Measurements from ENCODE around the gene TPST1.
"Not testable (repeated sequence)": the region's sequence is repeated elsewhere in the genome, so short reads cannot be mapped to it uniquely, and the experiment has no call there.

Gene TPST1

DNA sequence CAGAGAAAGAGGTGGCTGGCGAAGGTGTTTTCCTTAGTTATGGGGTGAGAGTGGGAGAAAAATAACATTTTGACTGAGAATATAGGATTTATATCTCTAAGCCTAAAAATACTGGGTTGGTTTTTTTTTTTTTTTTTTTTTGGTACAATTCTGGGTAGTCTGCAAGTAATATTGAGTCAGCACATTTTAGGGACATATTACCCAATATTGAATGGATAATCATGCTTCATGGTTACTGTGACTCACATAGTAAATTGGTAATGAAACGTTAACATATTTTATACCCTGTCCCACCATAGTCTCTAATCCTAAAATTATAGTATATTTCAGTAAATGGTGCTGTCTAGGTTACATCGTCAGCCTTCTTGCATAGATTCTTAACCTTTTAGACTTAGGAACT lies 91.4 kb downstream of the TPST1 start:
- DNase-seq: no peak

- no peak for DNase-seq
Measured at GRCh38 chr7:66297579-66297978, 92.4 kb downstream of the TPST1 start.

DNA sequence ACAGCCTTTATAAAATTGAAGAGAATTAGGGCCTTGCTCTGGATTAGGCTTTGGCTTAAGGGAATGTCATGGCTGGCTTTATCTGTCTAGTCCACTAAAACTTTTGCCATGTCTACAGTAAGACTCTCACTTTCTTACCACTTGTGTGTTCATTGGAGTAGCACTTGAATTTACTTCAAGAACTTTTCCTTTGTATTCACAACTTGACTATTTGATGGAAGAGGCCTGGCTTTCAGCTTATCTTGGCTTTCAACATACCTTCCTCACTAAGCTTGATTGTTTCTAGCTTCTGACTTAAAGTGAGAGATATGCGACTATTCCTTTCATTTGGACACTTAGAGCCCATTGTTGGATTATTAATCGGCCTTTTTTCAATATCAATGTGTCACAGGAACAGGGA lies 96.1 kb downstream of the TPST1 start:
- DNase-seq: no peak

DNA sequence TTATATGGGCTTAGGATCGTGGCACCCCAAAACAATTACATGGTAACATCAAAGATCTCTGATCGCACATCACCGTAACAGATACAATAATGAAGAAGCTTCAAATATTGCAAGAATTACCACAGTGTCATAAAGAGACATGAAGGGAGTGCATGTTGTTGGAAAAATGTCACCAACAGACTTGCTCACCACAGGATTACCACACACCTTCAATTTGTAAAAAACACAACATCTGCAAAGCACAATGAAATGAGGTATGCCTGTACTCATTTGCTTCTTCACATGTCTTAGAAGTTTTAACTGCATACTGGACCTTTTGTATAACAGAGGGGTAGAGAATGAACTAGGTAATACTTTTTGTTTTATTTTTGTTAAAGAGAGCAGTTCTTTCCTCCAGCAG lies 96.6 kb downstream of the TPST1 start:
- no peak for DNase-seq

DNA sequence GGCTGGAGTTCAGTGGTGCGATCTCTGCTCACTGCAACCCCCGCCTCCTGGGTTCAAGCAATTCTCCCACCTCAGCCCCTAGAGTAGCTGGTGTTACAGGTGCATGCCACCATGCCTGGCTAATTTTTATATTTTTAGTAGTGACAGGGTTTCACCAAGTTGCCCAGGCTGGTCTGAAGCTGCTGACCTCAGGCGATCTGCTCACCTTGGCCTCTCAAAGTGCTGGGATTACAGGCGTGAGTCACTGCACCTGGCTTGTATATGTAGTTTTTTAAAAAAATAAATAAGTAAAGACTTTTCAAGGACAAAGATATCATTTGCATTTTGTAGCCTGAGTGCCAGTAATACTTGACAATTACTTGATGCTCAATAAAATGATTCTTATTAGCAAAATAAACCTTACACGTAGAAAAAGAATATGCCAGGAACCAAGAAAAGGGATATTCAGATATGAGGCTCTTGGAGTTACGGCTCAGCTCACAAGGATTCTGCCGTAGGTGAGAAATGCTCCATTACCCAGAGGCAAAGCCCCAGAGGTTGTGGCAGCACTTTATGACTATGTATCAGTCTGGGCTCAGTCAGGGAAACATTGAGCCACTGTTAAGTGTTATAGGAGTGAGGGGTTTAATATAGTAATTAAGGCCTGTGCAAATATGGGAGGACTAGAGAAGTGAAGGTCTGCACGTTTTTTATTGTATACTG lies 98.5 kb downstream of the TPST1 start:
- no peak for DNase-seq

- DNase-seq: no peak
Measured at GRCh38 chr7:66304536-66304935, 99.4 kb downstream of the TPST1 start.

GRCh38 chr7:66306243-66306642 lies 101.1 kb downstream of the TPST1 start:
- no peak for DNase-seq

DNA sequence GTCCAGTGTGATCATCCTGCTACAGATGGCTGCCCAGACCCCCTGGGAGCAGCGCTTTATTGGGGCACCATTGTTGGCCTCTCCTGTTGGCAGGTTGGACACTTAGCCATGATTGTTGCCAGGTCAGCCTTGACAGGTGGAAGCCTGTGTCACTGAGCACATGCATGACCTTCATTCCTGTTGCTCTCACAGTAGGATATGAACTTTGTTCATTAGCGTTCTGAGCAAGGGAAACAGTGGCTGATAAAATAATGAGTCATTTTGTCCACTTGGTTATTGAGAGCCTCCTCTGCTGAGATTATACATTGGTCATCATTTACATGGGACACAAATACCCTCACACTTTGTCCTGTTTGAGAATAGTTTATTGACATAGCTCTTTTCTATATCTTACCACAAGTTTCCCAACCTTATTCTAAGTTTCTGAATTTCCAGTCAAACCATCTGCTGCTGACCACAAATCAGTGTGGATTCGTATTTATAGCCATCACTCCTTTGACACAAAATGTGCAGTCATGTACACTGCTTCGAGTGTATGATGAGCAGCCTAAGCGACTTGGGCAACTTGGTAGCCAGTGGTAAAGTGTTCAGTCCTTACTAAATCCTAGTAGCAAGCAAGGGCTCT lies 102.6 kb downstream of the TPST1 start:
- DNase-seq: no peak

DNA sequence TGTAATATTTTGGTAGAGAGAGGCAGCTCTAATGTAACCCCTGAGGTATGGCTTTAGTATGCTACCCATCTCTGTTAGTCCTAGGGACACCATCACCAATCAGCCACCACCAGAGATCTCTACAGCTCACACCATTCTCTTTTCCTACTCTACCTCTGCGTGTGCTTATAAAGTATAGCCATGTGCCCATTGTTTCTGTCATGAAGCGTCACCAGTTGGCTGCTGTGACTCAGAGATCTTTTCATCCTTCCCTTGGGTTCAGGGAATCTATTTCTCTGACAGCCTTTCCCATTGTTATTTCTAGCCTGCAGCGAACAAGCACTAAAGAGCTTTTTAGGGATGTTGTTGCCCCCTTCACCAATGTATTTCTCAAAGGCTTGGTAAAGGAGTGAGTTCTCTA lies 103.3 kb downstream of the TPST1 start:
- DNase-seq: no peak

- no peak for DNase-seq
Measured at GRCh38 chr7:66310620-66311019, 105.5 kb downstream of the TPST1 start.

GRCh38 chr7:66313886-66314568 lies 108.9 kb downstream of the TPST1 start:
- no peak for DNase-seq

DNA sequence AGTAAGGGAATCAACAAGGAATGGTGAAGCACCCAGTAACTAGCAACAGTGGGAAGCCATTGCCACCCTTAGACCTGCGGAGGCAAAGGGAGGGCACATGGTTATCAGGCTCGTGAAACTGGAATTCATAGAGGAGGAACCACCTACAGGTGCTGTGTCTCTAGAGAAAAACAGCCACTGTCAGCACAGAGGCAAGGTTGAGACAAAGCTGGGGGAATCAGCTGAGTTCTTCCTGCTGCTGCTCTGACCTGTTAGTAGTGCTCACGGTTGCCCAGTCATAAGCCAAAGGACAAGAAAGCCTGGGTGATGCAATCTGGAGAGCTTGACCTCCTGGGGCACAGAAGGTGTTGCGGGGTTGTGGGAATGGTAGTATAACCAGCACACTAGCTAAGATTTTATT lies 110.1 kb downstream of the TPST1 start:
- DNase-seq: no peak

- no peak for DNase-seq
Measured at GRCh38 chr7:66319407-66319979, 114.4 kb downstream of the TPST1 start.

GRCh38 chr7:66321283-66321682 lies 116.1 kb downstream of the TPST1 start:
- DNase-seq: no peak

GRCh38 chr7:66323114-66323796 lies 118.1 kb downstream of the TPST1 start:
- no peak for DNase-seq

DNA sequence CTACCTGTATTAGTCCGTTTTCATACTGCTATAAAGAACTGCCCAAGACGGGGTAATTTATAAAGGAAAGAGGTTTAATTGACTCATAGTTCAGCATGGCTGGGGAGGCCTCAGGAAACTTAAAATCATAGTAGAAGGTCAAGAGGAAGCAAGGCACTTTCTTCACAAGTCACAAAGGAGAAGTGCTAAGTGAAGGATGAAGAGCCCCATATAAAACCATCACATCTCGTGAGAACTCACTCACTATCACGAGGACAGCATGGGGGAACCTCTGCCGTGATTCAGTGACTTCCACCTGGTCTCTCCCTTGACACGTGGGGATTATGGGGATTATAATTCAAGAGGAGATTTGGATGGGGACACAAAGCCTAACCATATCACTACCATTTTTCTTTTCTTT lies 119.9 kb downstream of the TPST1 start:
- not testable (repeated sequence) for DNase-seq

- DNase-seq: no peak
Measured at GRCh38 chr7:66326501-66327215, 121.5 kb downstream of the TPST1 start.

DNA sequence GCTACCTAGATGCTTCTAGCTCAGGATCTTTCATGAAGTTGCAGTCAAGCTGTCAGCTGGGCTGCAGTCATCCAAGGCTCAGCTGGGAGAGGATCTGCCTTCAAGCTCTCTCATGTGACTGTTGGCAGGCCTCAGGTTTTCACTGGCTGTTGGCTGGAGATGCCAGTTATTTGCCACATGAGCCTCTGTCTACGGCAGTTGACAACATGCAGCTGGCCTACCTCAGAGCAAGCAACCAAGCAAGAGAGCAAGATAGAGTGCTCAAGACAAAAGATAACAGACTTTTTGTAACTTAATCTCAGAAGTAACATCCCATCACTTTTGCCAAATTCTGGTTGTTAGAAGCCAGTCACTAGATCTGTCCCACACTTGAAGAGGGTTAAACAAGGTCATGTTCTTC lies 125.8 kb downstream of the TPST1 start:
- no peak for DNase-seq

DNA sequence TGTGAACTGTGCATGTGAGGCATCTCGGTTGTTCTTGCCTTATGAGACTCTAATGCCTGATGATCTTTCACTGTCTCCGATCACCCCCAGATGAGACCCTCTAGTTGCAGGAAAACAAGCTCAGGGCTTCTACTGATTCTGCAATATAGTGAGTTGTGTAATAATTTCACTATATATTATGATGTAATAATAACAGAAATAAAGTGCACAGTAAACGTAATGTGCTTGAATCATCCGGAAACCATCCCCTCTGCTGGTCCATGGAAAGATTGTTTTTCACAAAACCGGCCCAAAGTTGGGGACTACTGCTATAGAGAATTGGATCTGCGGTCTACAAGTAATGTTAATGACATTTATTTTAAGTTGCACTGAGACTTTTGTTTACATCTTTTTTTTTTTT lies 126.7 kb downstream of the TPST1 start:
- DNase-seq: no peak

- DNase-seq: no peak
Measured at GRCh38 chr7:66333443-66333842, 128.3 kb downstream of the TPST1 start.

- no peak for DNase-seq
Measured at GRCh38 chr7:66335318-66335717, 130.2 kb downstream of the TPST1 start.

DNA sequence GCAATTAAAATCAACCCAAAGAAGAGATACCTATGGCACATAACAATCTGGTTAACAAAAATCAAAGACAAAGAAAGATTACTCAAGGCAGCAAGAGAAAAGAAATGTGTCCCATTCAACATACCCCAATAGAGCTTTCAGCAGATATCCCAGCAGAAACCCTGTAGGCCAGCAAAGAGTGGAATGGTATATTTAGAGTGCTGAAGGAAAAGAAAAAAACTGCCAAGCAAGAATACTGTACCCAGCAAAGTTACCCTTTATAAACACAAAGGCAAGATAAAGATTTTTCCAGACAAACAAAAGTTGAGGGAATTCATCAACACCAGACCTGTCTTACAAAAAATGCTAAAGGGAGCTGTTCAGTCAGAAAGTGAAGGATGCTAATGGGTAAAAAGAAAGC lies 131.6 kb downstream of the TPST1 start:
- DNase-seq: no peak

DNA sequence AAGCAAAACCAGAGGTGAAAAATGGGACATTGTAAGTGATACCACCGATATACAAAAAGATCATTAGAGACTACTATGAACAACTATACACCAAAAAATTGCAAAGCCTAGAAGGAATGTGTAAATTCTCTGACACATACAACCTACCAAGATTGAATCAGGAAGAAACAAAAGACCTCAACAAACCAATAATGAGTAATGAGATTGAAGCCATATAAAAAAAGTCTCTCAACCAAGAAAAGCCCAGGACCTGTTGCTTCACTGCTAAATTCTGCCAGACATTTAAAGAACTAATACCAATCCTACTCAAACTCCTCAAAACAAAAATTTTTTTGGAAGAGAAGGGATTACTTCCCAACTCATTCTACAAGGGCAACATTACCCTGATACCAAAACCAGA lies 134.0 kb downstream of the TPST1 start:
- DNase-seq: no peak
